ENCODE results near the gene ZNF385C. TPM values are rescaled to one million over a fixed set of nuclear protein-coding genes. Genes with fewer than 3 reads are reported as not detected.
"Not testable (repeated sequence)": the region's sequence is repeated elsewhere in the genome, so short reads cannot be mapped to it uniquely, and the experiment has no call there.

ZNF385C gene
- total and polyA plus RNA-seq, 2 donors (not counting 1 experiment from before 2014, with no cell fraction given) = 0.33 to 1.1 TPM

DNA sequence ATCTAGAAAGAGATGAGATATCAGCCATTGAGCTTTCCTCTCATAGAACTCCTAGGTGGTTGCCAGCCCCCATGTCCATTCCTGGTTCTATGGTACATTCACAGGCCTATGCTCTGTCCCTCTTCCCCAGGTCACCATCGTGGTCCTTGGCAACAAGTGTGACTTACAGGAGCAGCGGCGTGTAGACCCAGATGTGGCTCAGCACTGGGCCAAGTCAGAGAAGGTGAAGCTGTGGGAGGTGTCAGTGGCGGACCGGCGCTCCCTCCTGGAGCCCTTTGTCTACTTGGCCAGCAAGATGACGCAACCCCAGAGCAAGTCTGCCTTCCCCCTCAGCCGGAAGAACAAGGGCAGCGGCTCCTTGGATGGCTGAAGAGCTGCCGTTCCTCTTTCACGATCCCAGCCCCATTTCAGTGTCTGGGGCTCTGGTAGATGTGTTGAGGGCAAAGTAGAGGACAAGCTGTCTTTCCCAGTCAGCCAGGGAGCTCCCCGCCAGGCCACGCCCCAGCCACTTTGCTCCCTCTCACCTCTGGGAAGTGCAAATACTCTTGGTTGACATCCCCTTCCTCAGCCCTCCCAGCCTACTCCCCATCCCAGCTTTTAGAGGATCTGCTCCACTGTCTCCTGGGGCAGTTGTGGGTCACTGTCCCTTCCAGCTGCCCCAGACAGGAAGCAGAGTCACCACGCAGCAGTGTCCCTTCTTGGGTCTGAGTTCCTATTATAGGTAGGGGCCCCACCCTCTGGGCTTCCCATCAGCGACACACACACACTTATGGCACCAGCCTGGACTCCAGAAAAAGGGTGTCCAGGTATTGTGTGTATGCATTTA, 74.5 kb downstream of the ZNF385C start:
- no peak overlapping the region for H3K4me3 Mint-ChIP-seq
- Histone ChIP-seq H3K4me2 (replicated peaks; ENCODE audit: low read depth, low read length, poor library complexity, severe bottlenecking) (no peak overlapping the region), H3K36me3 (replicated peaks in 1 of 2; ENCODE audit: control extremely low read depth in 1 of 2, control insufficient read depth in 1 of 2, extremely low read depth in 1 of 2, insufficient read depth in 2 of 2, low read length in 1 of 2) (peaks cover 0 to 26% of the 10 kb centered on the region in 2 experiments), H2AFZ (ENCODE audit: insufficient read depth, low read depth, low read length, poor library complexity, severe bottlenecking) (no peak overlapping the region), H3K27me3 (replicated peaks in 1 of 4; ENCODE audit: control extremely low read depth in 1 of 4, control insufficient read depth in 3 of 4, insufficient read depth in 4 of 4, low read length in 3 of 4) (peaks cover 0 to 3% (median 0%) of the 10 kb centered on the region in 4 experiments), H4K20me1 (ENCODE audit: control insufficient read depth, insufficient read depth, low read length, poor library complexity, severe bottlenecking) (peaks cover 15% of the 10 kb centered on the region), H3K79me2 (ENCODE audit: control insufficient read depth, insufficient read depth, low read length) (peaks cover 35% of the 10 kb centered on the region), H3K9me3 (ENCODE audit: control extremely low read depth in 1 of 3, control insufficient read depth in 2 of 3, insufficient read depth in 1 of 3, low read length in 2 of 3) (no peaks in the 10 kb centered on the region), H3K4me3 (ENCODE audit: control extremely low read depth in 1 of 5, extremely low read depth in 1 of 5, insufficient read depth in 1 of 5, low read depth in 2 of 5, low read length in 4 of 5) (no peak overlapping the region), H3K9ac (ENCODE audit: low read length) (no peak overlapping the region), H3K27ac (ENCODE audit: low read length in 2 of 2) (peak overlapping the region in 1 of 2 donors; percentile 41), H3K4me1 (ENCODE audit: control insufficient read depth in 2 of 2, insufficient read depth in 2 of 2, low read length in 2 of 2) (peaks cover 27 to 34% of the 10 kb centered on the region in 2 donors)
- no peaks in the 10 kb centered on the region for H3K27me3 Mint-ChIP-seq
- WGBS (ENCODE audit: insufficient coverage) = 98% methylated on average over 8 of the region's 15 CpGs
- no peak for DNase-seq
- intact Hi-C loops (cut with micrococcal nuclease) = no loop called here
- CTCF ChIA-PET = interaction anchor here (0.7 to 4.9 kb wide), 11 partner anchors 8 to 164 kb away, joined by 3 to 80 read pairs (median 4); partner anchors contain the start of genes C17orf113, DHX58 and KAT2A
- H3K27ac Mint-ChIP-seq = peak overlapping the region; percentile 10
- peaks cover 37% of the 10 kb centered on the region for H3K4me1 Mint-ChIP-seq
- H3K9me3 Mint-ChIP-seq (ENCODE audit: insufficient read depth) = no peaks in the 10 kb centered on the region
- no peak for ATAC-seq (ENCODE audit: low read depth)
- POLR2A ChIA-PET = interaction anchor here (0.6 to 0.7 kb wide), 2 partner anchors 97 to 274 kb away, joined by 4 to 5 read pairs; partner anchors contain the start of gene KAT2A
- no peak for TF ChIP-seq CTCF (IDR thresholded peaks at IDR 0.05)
- no peak for TF ChIP-seq EZH2 (IDR thresholded peaks at IDR 0.05; ENCODE audit: borderline replicate concordance, insufficient read depth, low read depth, low read length, poor library complexity, severe bottlenecking)

- 98% methylated on average over 5 of the region's 8 CpGs for WGBS (ENCODE audit: insufficient coverage)
- not testable (repeated sequence) for H2AFZ ChIP-seq (ENCODE audit: insufficient read depth, low read depth, low read length, poor library complexity, severe bottlenecking); H3K9me3 ChIP-seq (ENCODE audit: control extremely low read depth in 1 of 3, control insufficient read depth in 2 of 3, insufficient read depth in 1 of 3, low read length in 2 of 3); DNase-seq; ATAC-seq (ENCODE audit: low read depth); H3K27me3 Mint-ChIP-seq; H3K27ac ChIP-seq (ENCODE audit: low read length in 2 of 2); H3K9me3 Mint-ChIP-seq (ENCODE audit: insufficient read depth); H3K27me3 ChIP-seq (replicated peaks in 1 of 4; ENCODE audit: control extremely low read depth in 1 of 4, control insufficient read depth in 3 of 4, insufficient read depth in 4 of 4, low read length in 3 of 4)
- peaks cover 59% of the 10 kb centered on the region for H3K4me1 Mint-ChIP-seq
- intact Hi-C loops (cut with micrococcal nuclease) = loop anchor here (1.0 kb wide), 2 partner anchors 91 to 95 kb away; partner anchors contain the start of gene ODAD4
- H3K4me1 ChIP-seq (ENCODE audit: control insufficient read depth in 2 of 2, insufficient read depth in 2 of 2, low read length in 2 of 2) = peaks cover 40 to 49% of the 10 kb centered on the region in 2 donors
- peak overlapping the region; percentile 74 for H3K27ac Mint-ChIP-seq
- H4K20me1 ChIP-seq (ENCODE audit: control insufficient read depth, insufficient read depth, low read length, poor library complexity, severe bottlenecking) = peaks cover 15% of the 10 kb centered on the region
- H3K4me2 ChIP-seq (replicated peaks; ENCODE audit: low read depth, low read length, poor library complexity, severe bottlenecking) = peak overlapping the region; percentile 81
- H3K79me2 ChIP-seq (ENCODE audit: control insufficient read depth, insufficient read depth, low read length) = peaks cover 60% of the 10 kb centered on the region
- peak overlapping the region in 2 of 5 experiments; percentile 65 to 68 for H3K4me3 ChIP-seq (ENCODE audit: control extremely low read depth in 1 of 5, extremely low read depth in 1 of 5, insufficient read depth in 1 of 5, low read depth in 2 of 5, low read length in 4 of 5)
- CTCF ChIA-PET = interaction anchor here (1.0 to 8.2 kb wide), 10 partner anchors 21 to 174 kb away, joined by 3 to 90 read pairs (median 4); partner anchors contain the start of genes CNP, DHX58, GHDC and ODAD4
- H3K4me3 Mint-ChIP-seq = peak overlapping the region; percentile 91
- POLR2A ChIA-PET = interaction anchor here (1.0 to 1.3 kb wide), 2 partner anchors 55 to 58 kb away, joined by 7 to 11 read pairs; partner anchors contain the start of gene CNP
- peak overlapping the region; percentile 76 for H3K9ac ChIP-seq (ENCODE audit: low read length)
- H3K36me3 ChIP-seq (replicated peaks in 1 of 2; ENCODE audit: control extremely low read depth in 1 of 2, control insufficient read depth in 1 of 2, extremely low read depth in 1 of 2, insufficient read depth in 2 of 2, low read length in 1 of 2) = peaks cover 0 to 26% of the 10 kb centered on the region in 2 experiments
Observed at GRCh38 chr17:42020845-42021244, 77.4 kb downstream of the ZNF385C start.

All from B cell (primary cell).